HG02885 (cell line): ENCODE data around the gene ATF7IP2.
"Not testable (repeated sequence)": the region's sequence is repeated elsewhere in the genome, so short reads cannot be mapped to it uniquely, and the experiment has no call there.

Experiments used
- ATAC-seq: cut with Tn5 transposase; IDR thresholded peaks from one replicate; pipeline ENCODE4 v1.9.1; 2021; ENCODE audit warnings: mild to moderate bottlenecking; ENCODE audit not compliant: unreplicated experiment, poor library complexity

ATF7IP2 gene

GRCh38 chr16:10373556-10373955 lies 12.3 kb upstream of the ATF7IP2 start:
- no peak for ATAC-seq

- ATAC-seq: no peak
These were observed 9.6 kb upstream of the ATF7IP2 start for GRCh38 chr16:10376229-10376628.

GRCh38 chr16:10383626-10384025 lies 2.2 kb upstream of the ATF7IP2 start:
- no peak for ATAC-seq

- no peak for ATAC-seq
These were observed 748 bp downstream of the ATF7IP2 start for GRCh38 chr16:10386517-10387100.

GRCh38 chr16:10387188-10387617 lies 1.3 kb downstream of the ATF7IP2 start:
- no peak for ATAC-seq

- no peak for ATAC-seq
These were observed 3.1 kb downstream of the ATF7IP2 start for GRCh38 chr16:10388988-10389387.

- ATAC-seq: no peak
These were observed 4.5 kb downstream of the ATF7IP2 start for GRCh38 chr16:10390330-10390729.

- no peak for ATAC-seq
These were observed 5.0 kb downstream of the ATF7IP2 start for GRCh38 chr16:10390867-10391266.

GRCh38 chr16:10391339-10391738 lies 5.5 kb downstream of the ATF7IP2 start:
- no peak for ATAC-seq

- no peak for ATAC-seq
These were observed 17.1 kb downstream of the ATF7IP2 start for GRCh38 chr16:10402975-10403374.

- ATAC-seq: no peak
These were observed 19.6 kb downstream of the ATF7IP2 start for GRCh38 chr16:10405386-10405939.

- no peak for ATAC-seq
These were observed 23.0 kb downstream of the ATF7IP2 start for GRCh38 chr16:10408824-10409381.

GRCh38 chr16:10409713-10410112 lies 23.9 kb downstream of the ATF7IP2 start:
- not testable (repeated sequence) for ATAC-seq

GRCh38 chr16:10410469-10410868 lies 24.6 kb downstream of the ATF7IP2 start:
- ATAC-seq: no peak

- no peak for ATAC-seq
These were observed 27.2 kb downstream of the ATF7IP2 start for GRCh38 chr16:10412935-10413601.

- not testable (repeated sequence) for ATAC-seq
These were observed 32.3 kb downstream of the ATF7IP2 start for GRCh38 chr16:10418204-10418603.

- ATAC-seq: no peak
These were observed 33.8 kb downstream of the ATF7IP2 start for GRCh38 chr16:10419701-10420100.

- no peak for ATAC-seq
These were observed 35.7 kb downstream of the ATF7IP2 start for GRCh38 chr16:10421596-10421995.

- ATAC-seq: no peak
These were observed 42.7 kb downstream of the ATF7IP2 start for GRCh38 chr16:10428433-10429168.

- not testable (repeated sequence) for ATAC-seq
These were observed 43.6 kb downstream of the ATF7IP2 start for GRCh38 chr16:10429299-10429969.
